ENCODE results near the gene PPFIA1.
"Not testable (repeated sequence)": the region's sequence is repeated elsewhere in the genome, so short reads cannot be mapped to it uniquely, and the experiment has no call there.

The PPFIA1 gene

GRCh38 chr11:70251659-70252321, 18.7 kb upstream of the PPFIA1 start:
- DNase-seq, result no peak

GRCh38 chr11:70252844-70253243, 17.6 kb upstream of the PPFIA1 start:
- DNase-seq, result no peak

GRCh38 chr11:70255477-70256116, 14.9 kb upstream of the PPFIA1 start:
- DNase-seq, result no peak

- not testable (repeated sequence) for DNase-seq
Measured at GRCh38 chr11:70259077-70259476, 11.4 kb upstream of the PPFIA1 start.

GRCh38 chr11:70262951-70263350, 7.5 kb upstream of the PPFIA1 start:
- DNase-seq, result no peak

GRCh38 chr11:70263363-70263762, 7.1 kb upstream of the PPFIA1 start:
- no peak for DNase-seq

- no peak for DNase-seq
Measured at GRCh38 chr11:70265341-70265740, 5.1 kb upstream of the PPFIA1 start.

- no peak for DNase-seq
Measured at GRCh38 chr11:70267405-70267950, 3.0 kb upstream of the PPFIA1 start.

- no peak for DNase-seq
Measured at GRCh38 chr11:70268526-70268925, 2.0 kb upstream of the PPFIA1 start.

- DNase-seq, result peak; percentile 52
Measured at GRCh38 chr11:70270877-70271648, 573 bp downstream of the PPFIA1 start.

GRCh38 chr11:70271649-70271953, 1.1 kb downstream of the PPFIA1 start:
- no peak for DNase-seq

- no peak for DNase-seq
Measured at GRCh38 chr11:70272009-70272408, 1.5 kb downstream of the PPFIA1 start.

GRCh38 chr11:70278994-70279393, 8.5 kb downstream of the PPFIA1 start:
- no peak for DNase-seq

- peak; percentile 23 for DNase-seq
Measured at GRCh38 chr11:70281156-70281609, 10.7 kb downstream of the PPFIA1 start.

- no peak for DNase-seq
Measured at GRCh38 chr11:70282012-70282411, 11.5 kb downstream of the PPFIA1 start.

GRCh38 chr11:70288721-70289120, 18.2 kb downstream of the PPFIA1 start:
- DNase-seq, result no peak

- no peak for DNase-seq
Measured at GRCh38 chr11:70289582-70289981, 19.1 kb downstream of the PPFIA1 start.

- no peak for DNase-seq
Measured at GRCh38 chr11:70290361-70291065, 20.0 kb downstream of the PPFIA1 start.

- DNase-seq, result no peak
Measured at GRCh38 chr11:70292166-70292565, 21.7 kb downstream of the PPFIA1 start.

- no peak for DNase-seq
Measured at GRCh38 chr11:70292863-70293262, 22.4 kb downstream of the PPFIA1 start.

GRCh38 chr11:70295166-70295565, 24.7 kb downstream of the PPFIA1 start:
- not testable (repeated sequence) for DNase-seq

GRCh38 chr11:70296681-70297080, 26.2 kb downstream of the PPFIA1 start:
- peak; percentile 47 for DNase-seq

GRCh38 chr11:70297341-70297740, 26.9 kb downstream of the PPFIA1 start:
- peak; percentile 17 for DNase-seq
